GM12891 (cell line): ENCODE data around the gene SORCS1.

Experiments used
- POU2F2 ChIP-seq: IDR thresholded peaks from 2 replicates; pipeline ENCODE4 v1.6.1; 2011; ENCODE audit warnings: low read depth, mild to moderate bottlenecking, control low read depth, low read length, moderate library complexity
- SPI1 ChIP-seq: IDR thresholded peaks from 2 replicates; pipeline ENCODE4 v1.6.1; 2011; ENCODE audit warnings: low read depth, low read length, control low read depth

GRCh38 chr10:106757521-106757920, 407.0 kb downstream of the SORCS1 start:
- no peak for TF ChIP-seq POU2F2
- TF ChIP-seq SPI1 = no peak
